ENCODE data around the gene CCL27. TPM values are rescaled to one million over a fixed set of nuclear protein-coding genes. Genes with fewer than 3 reads are reported as not detected.

The CCL27 gene
- total RNA-seq, 1 experiment from 2014 or later = not detected

- Histone ChIP-seq H3K27ac (ENCODE audit: low read length) (no peak overlapping the region), H3K27me3 (ENCODE audit: low read length) (no peaks in the 10 kb centered on the region), H3K9me2 (replicated peaks; ENCODE audit: insufficient read depth, low read length) (no peaks in the 10 kb centered on the region), H3K36me3 (ENCODE audit: insufficient read depth, low read length) (no peaks in the 10 kb centered on the region), H4K20me1 (ENCODE audit: insufficient read depth, low read depth, low read length) (no peaks in the 10 kb centered on the region), H2AFZ (ENCODE audit: low read length) (no peak overlapping the region), H3K9me3 (ENCODE audit: low read length) (no peaks in the 10 kb centered on the region), H3K4me2 (ENCODE audit: low read depth, low read length, poor library complexity, severe bottlenecking) (no peak overlapping the region), H3K4me1 (ENCODE audit: low read length) (no peaks in the 10 kb centered on the region), H3K9ac (ENCODE audit: low read length) (no peak overlapping the region), H3K4me3 (ENCODE audit: low read length) (no peak overlapping the region), H3K79me2 (ENCODE audit: low read length) (no peaks in the 10 kb centered on the region)
- DNase-seq = no peak
These were observed 4.0 kb downstream of the CCL27 start for GRCh38 chr9:34658461-34658860.

GRCh38 chr9:34656992-34657391 is 5.5 kb downstream of the CCL27 start:
- H3K4me2 ChIP-seq (ENCODE audit: low read depth, low read length, poor library complexity, severe bottlenecking) = no peak overlapping the region
- H3K36me3 ChIP-seq (ENCODE audit: insufficient read depth, low read length) = no peaks in the 10 kb centered on the region
- H3K9ac ChIP-seq (ENCODE audit: low read length) = no peak overlapping the region
- no peak for DNase-seq
- H3K4me1 ChIP-seq (ENCODE audit: low read length) = no peaks in the 10 kb centered on the region
- H4K20me1 ChIP-seq (ENCODE audit: insufficient read depth, low read depth, low read length) = no peaks in the 10 kb centered on the region
- no peaks in the 10 kb centered on the region for H3K9me2 ChIP-seq (replicated peaks; ENCODE audit: insufficient read depth, low read length)
- no peaks in the 10 kb centered on the region for H3K27me3 ChIP-seq (ENCODE audit: low read length)
- H3K27ac ChIP-seq (ENCODE audit: low read length) = no peak overlapping the region
- H3K4me3 ChIP-seq (ENCODE audit: low read length) = no peak overlapping the region
- H3K79me2 ChIP-seq (ENCODE audit: low read length) = no peaks in the 10 kb centered on the region
- no peak overlapping the region for H2AFZ ChIP-seq (ENCODE audit: low read length)
- no peaks in the 10 kb centered on the region for H3K9me3 ChIP-seq (ENCODE audit: low read length)

GRCh38 chr9:34655394-34655793 is 7.1 kb downstream of the CCL27 start:
- H4K20me1 ChIP-seq (ENCODE audit: insufficient read depth, low read depth, low read length) = no peaks in the 10 kb centered on the region
- H3K4me1 ChIP-seq (ENCODE audit: low read length) = no peaks in the 10 kb centered on the region
- H3K36me3 ChIP-seq (ENCODE audit: insufficient read depth, low read length) = no peaks in the 10 kb centered on the region
- no peak overlapping the region for H2AFZ ChIP-seq (ENCODE audit: low read length)
- H3K4me3 ChIP-seq (ENCODE audit: low read length) = no peak overlapping the region
- DNase-seq = no peak
- H3K27ac ChIP-seq (ENCODE audit: low read length) = no peak overlapping the region
- H3K4me2 ChIP-seq (ENCODE audit: low read depth, low read length, poor library complexity, severe bottlenecking) = no peak overlapping the region
- no peaks in the 10 kb centered on the region for H3K9me3 ChIP-seq (ENCODE audit: low read length)
- H3K27me3 ChIP-seq (ENCODE audit: low read length) = no peaks in the 10 kb centered on the region
- H3K9me2 ChIP-seq (replicated peaks; ENCODE audit: insufficient read depth, low read length) = no peaks in the 10 kb centered on the region
- no peaks in the 10 kb centered on the region for H3K79me2 ChIP-seq (ENCODE audit: low read length)
- no peak overlapping the region for H3K9ac ChIP-seq (ENCODE audit: low read length)

- no peak overlapping the region for H3K27ac ChIP-seq (ENCODE audit: low read length)
- no peak overlapping the region for H3K4me2 ChIP-seq (ENCODE audit: low read depth, low read length, poor library complexity, severe bottlenecking)
- H3K4me1 ChIP-seq (ENCODE audit: low read length) = no peaks in the 10 kb centered on the region
- H2AFZ ChIP-seq (ENCODE audit: low read length) = no peak overlapping the region
- no peaks in the 10 kb centered on the region for H3K9me2 ChIP-seq (replicated peaks; ENCODE audit: insufficient read depth, low read length)
- H3K9ac ChIP-seq (ENCODE audit: low read length) = no peak overlapping the region
- H3K79me2 ChIP-seq (ENCODE audit: low read length) = no peaks in the 10 kb centered on the region
- no peaks in the 10 kb centered on the region for H3K36me3 ChIP-seq (ENCODE audit: insufficient read depth, low read length)
- H4K20me1 ChIP-seq (ENCODE audit: insufficient read depth, low read depth, low read length) = no peaks in the 10 kb centered on the region
- no peak for DNase-seq
- no peaks in the 10 kb centered on the region for H3K9me3 ChIP-seq (ENCODE audit: low read length)
- no peaks in the 10 kb centered on the region for H3K27me3 ChIP-seq (ENCODE audit: low read length)
- H3K4me3 ChIP-seq (ENCODE audit: low read length) = no peak overlapping the region
These were observed 8.0 kb downstream of the CCL27 start for GRCh38 chr9:34654323-34655051.

- peaks cover 5% of the 10 kb centered on the region; the same call in 1 of the 2 replicates for H3K36me3 ChIP-seq (ENCODE audit: insufficient read depth, low read length)
- no peak overlapping the region for H3K9ac ChIP-seq (ENCODE audit: low read length)
- H4K20me1 ChIP-seq (ENCODE audit: insufficient read depth, low read depth, low read length) = no peaks in the 10 kb centered on the region
- H3K79me2 ChIP-seq (ENCODE audit: low read length) = no peaks in the 10 kb centered on the region
- H3K4me1 ChIP-seq (ENCODE audit: low read length) = no peaks in the 10 kb centered on the region
- H3K9me2 ChIP-seq (replicated peaks; ENCODE audit: insufficient read depth, low read length) = no peaks in the 10 kb centered on the region
- H3K9me3 ChIP-seq (ENCODE audit: low read length) = no peaks in the 10 kb centered on the region
- DNase-seq = no peak
- no peak overlapping the region for H2AFZ ChIP-seq (ENCODE audit: low read length)
- no peak overlapping the region for H3K27ac ChIP-seq (ENCODE audit: low read length)
- H3K27me3 ChIP-seq (ENCODE audit: low read length) = no peaks in the 10 kb centered on the region
- H3K4me2 ChIP-seq (ENCODE audit: low read depth, low read length, poor library complexity, severe bottlenecking) = no peak overlapping the region
- no peak overlapping the region for H3K4me3 ChIP-seq (ENCODE audit: low read length)
These were observed 9.0 kb downstream of the CCL27 start for GRCh38 chr9:34653151-34654072.

- no peak overlapping the region for H3K4me3 ChIP-seq (ENCODE audit: low read length)
- H3K27ac ChIP-seq (ENCODE audit: low read length) = no peak overlapping the region
- H3K4me2 ChIP-seq (ENCODE audit: low read depth, low read length, poor library complexity, severe bottlenecking) = no peak overlapping the region
- peaks cover 5% of the 10 kb centered on the region; the same call in 1 of the 2 replicates for H3K36me3 ChIP-seq (ENCODE audit: insufficient read depth, low read length)
- no peaks in the 10 kb centered on the region for H3K9me2 ChIP-seq (replicated peaks; ENCODE audit: insufficient read depth, low read length)
- H2AFZ ChIP-seq (ENCODE audit: low read length) = no peak overlapping the region
- H3K27me3 ChIP-seq (ENCODE audit: low read length) = no peaks in the 10 kb centered on the region
- no peak for DNase-seq
- H4K20me1 ChIP-seq (ENCODE audit: insufficient read depth, low read depth, low read length) = no peaks in the 10 kb centered on the region; the same call in 1 of the 2 replicates
- H3K9me3 ChIP-seq (ENCODE audit: low read length) = no peaks in the 10 kb centered on the region
- H3K4me1 ChIP-seq (ENCODE audit: low read length) = peaks cover 5% of the 10 kb centered on the region
- peaks cover 6% of the 10 kb centered on the region for H3K79me2 ChIP-seq (ENCODE audit: low read length)
- no peak overlapping the region for H3K9ac ChIP-seq (ENCODE audit: low read length)
These were observed 9.9 kb downstream of the CCL27 start for GRCh38 chr9:34652602-34653000.

- Histone ChIP-seq H2AFZ (ENCODE audit: low read length) (no peak within 1 kb of the TSS), H3K79me2 (ENCODE audit: low read length) (peaks cover 11% of the 10 kb centered on the region), H3K4me2 (ENCODE audit: low read depth, low read length, poor library complexity, severe bottlenecking) (no peak within 1 kb of the TSS), H3K27ac (ENCODE audit: low read length) (no peak within 1 kb of the TSS), H3K36me3 (ENCODE audit: insufficient read depth, low read length) (peaks cover 5% of the 10 kb centered on the region; the same call in 1 of the 2 replicates), H3K9me2 (replicated peaks; ENCODE audit: insufficient read depth, low read length) (no peaks in the 10 kb centered on the region), H3K9me3 (ENCODE audit: low read length) (no peaks in the 10 kb centered on the region), H4K20me1 (ENCODE audit: insufficient read depth, low read depth, low read length) (no peaks in the 10 kb centered on the region; the same call in 1 of the 2 replicates), H3K9ac (ENCODE audit: low read length) (no peak within 1 kb of the TSS), H3K27me3 (ENCODE audit: low read length) (no peaks in the 10 kb centered on the region), H3K4me3 (ENCODE audit: low read length) (no peak within 1 kb of the TSS), H3K4me1 (ENCODE audit: low read length) (peaks cover 10% of the 10 kb centered on the region)
- no peak for DNase-seq
These were observed 10.4 kb downstream of the CCL27 start, which contains the start of gene IL11RA for GRCh38 chr9:34651876-34652601. TSS of gene IL11RA (plus strand) at chr9:34652185. CDS start at chr9:34655218, 3,033 bp downstream.
